Astrocyte of the cerebellum (primary cell): ENCODE results near the gene TMEM232.

Experiments used
- DNase-seq: peaks from one replicate; pipeline ENCODE4 v3.0.0-alpha.2; 2011; ENCODE audit warnings: low read depth
- H3K4me3 ChIP-seq: 2 replicates; pipeline ENCODE4 v1.5.1; 2011; ENCODE audit warnings: mild to moderate bottlenecking, low read depth, low read length, moderate library complexity
- in situ Hi-C: cut with HindIII; loops from 2 replicates; pipeline ENCODE4 v1.10.0; 2017; ENCODE audit warnings: low sequenced_read_pairs
- TF ChIP-seq, protein P1 (sequence below): IDR thresholded peaks from 2 replicates; pipeline ENCODE4 v1.5.1; 2012; ENCODE audit warnings: low read length, low read depth, moderate library complexity, mild to moderate bottlenecking; ENCODE audit errors: missing control alignments

The TMEM232 gene

DNA sequence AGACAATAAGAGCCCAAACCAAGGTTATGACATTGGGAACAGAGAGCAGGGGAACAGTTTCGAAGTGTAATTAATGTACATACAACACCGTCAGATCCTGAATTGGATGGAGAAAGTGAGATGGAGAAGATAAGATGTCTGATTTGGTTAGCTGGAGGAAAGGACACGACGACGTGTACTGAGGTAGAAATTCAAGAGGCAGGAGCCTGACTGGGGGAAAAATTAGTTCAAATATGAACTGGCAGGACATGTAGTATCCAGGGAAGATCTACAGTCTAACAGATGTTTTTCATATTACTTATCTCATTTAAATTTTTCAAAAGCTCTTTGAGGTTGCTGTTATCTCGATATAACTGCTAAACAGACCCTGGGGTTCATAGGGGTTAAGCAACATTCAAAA is 114.7 kb downstream of the TMEM232 start:
- no peak overlapping the region for H3K4me3 ChIP-seq
- in situ Hi-C loops, result no loop called here
- TF ChIP-seq, protein P1, sequence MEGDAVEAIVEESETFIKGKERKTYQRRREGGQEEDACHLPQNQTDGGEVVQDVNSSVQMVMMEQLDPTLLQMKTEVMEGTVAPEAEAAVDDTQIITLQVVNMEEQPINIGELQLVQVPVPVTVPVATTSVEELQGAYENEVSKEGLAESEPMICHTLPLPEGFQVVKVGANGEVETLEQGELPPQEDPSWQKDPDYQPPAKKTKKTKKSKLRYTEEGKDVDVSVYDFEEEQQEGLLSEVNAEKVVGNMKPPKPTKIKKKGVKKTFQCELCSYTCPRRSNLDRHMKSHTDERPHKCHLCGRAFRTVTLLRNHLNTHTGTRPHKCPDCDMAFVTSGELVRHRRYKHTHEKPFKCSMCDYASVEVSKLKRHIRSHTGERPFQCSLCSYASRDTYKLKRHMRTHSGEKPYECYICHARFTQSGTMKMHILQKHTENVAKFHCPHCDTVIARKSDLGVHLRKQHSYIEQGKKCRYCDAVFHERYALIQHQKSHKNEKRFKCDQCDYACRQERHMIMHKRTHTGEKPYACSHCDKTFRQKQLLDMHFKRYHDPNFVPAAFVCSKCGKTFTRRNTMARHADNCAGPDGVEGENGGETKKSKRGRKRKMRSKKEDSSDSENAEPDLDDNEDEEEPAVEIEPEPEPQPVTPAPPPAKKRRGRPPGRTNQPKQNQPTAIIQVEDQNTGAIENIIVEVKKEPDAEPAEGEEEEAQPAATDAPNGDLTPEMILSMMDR, result no peak
- DNase-seq, result no peak

DNA sequence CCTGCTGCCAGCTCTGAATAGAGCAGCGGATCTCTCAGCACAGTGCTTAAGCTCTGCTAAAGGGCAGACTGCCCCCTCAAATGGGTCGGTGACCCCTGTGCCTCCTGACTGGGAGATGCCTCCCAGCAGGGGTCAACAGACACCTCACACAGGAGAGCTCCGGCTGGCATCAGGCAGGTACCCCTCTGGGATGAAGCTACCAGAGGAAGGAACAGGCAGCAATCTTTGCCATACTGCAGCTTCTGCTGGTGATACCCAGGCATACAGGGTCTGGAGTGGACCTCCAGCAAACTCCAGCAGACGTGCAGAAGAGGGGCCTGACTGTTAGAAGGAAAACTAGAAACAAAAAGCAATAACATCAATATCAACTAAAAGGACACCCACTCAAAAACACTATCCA is 131.6 kb downstream of the TMEM232 start:
- in situ Hi-C loops, result no loop called here
- TF ChIP-seq, protein P1, result no peak
- no peak overlapping the region for H3K4me3 ChIP-seq
- DNase-seq, result no peak

DNA sequence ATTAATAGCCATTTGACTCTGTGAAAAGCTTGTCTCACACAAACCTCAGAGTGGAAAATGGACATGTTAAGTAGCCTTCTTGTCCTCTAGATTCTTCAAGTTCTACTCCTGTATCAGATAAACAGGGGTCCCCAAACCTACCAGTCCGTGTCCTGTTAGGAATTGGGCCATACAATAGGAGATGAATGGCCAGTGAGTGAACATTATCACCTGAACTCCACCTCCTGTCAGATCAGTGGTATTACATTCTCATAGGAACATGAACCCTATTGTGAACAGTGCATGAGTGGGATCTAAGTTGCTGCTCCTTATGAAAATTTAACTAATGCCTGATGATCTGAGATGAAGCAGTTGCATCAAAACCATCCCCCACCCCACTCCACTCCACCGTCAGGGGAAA is 136.3 kb downstream of the TMEM232 start:
- in situ Hi-C loops, result no loop called here
- peak; percentile 11 for DNase-seq
- H3K4me3 ChIP-seq, result no peak overlapping the region
- TF ChIP-seq, protein P1, result peak; percentile 62

DNA sequence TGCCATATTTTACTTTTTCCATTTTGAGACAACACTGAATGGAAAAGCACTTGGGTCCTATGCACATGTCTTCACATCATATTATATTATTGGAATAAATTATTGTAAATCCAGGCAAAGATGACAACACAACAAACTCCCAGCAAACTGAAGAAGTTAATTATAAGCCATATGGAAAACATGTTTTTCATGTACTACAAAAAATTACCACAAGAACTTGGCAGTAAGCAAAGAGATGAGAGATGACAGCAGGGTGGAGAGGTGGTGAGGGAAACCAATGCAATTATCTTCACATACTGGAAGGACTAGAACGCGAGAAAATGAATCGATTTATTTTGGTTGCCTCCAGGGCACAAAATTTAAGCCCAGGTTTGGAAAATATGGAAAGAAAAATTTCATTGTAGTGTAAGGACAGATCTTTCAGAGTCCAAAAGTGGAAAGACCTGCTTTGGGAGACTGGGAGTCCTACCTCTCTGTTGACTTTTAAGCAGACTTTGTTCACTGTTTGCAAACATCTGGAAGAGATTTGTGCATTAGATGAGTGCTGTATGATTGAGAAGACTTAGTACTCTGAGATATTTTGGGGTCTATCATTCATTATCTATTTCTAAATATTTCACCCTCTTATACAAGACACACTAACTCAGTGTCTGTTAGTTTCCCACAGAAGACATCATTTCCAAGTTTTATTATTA is 138.0 kb downstream of the TMEM232 start:
- DNase-seq, result no peak
- H3K4me3 ChIP-seq, result no peak overlapping the region
- in situ Hi-C loops, result no loop called here
- TF ChIP-seq, protein P1, result no peak

DNA sequence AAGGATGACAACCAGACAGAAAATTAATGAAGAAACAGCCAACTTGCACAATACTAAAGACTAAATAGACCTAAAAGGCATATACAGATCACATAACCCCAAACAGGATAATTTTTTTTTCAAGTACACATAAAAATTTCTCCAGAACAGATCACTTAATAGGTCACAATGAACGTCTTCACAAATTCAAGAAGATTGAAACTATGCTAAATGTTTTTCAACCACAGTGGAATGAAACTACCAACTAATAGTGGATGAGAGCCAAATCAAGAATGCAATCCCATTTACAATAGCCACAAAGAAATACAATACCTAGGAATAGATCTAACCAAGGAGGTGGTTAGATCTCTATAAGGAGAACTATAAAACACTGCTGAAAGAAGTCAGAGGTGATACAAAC is 145.8 kb downstream of the TMEM232 start:
- in situ Hi-C loops, result no loop called here
- DNase-seq, result peak; percentile 24
- H3K4me3 ChIP-seq, result no peak overlapping the region
- TF ChIP-seq, protein P1, result no peak

DNA sequence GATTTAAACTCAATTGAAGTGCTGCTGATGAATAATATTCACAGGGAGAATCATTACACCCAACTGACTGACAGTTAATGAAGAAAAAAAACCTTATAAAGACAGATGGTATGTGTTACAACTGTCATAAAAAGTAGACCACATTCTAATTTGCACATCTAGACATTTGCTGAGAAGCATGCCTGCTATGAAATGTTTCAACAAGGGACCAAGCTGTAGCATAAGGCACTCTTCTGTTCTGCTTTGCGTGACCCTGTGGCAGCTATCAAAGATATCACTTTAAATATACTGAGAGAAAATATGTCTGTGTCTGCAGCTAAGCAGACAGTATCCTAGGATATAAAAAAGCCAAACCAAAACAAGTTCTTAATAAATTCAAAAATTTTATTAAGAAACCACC is 153.7 kb downstream of the TMEM232 start:
- in situ Hi-C loops, result no loop called here
- DNase-seq, result no peak
- TF ChIP-seq, protein P1, result no peak
- H3K4me3 ChIP-seq, result no peak overlapping the region
